Neutrophil (primary cell): ENCODE measurements around the gene PLAAT2.

Experiments used
- H3K27ac ChIP-seq: fragments of 200-600 bp; sonication (generic); 2 replicates; pipeline ENCODE4 v1.5.1; 2016; ENCODE audit warnings: mild to moderate bottlenecking, moderate library complexity
- H3K27me3 ChIP-seq: fragments of 200-600 bp; sonication (generic); 2 replicates; pipeline ENCODE4 v1.6.0; 2016; ENCODE audit warnings: mild to moderate bottlenecking
- H3K36me3 ChIP-seq: fragments of 200-600 bp; sonication (generic); 2 replicates; pipeline ENCODE4 v1.5.1; 2017
- H3K4me1 ChIP-seq, 2 experiments: fragments of 200-600 bp in 1 of 2; sonication (generic) in 1 of 2; 1 replicate in 1 of 2; 2 replicates in 1 of 2; pipeline versions ENCODE4 v1.5.1 to v1.6.1; 2013 to 2016; ENCODE audit warnings: low read depth in 1 of 2, low read length in 1 of 2, mild to moderate bottlenecking in 1 of 2, moderate library complexity in 1 of 2; ENCODE audit not compliant: control insufficient read depth in 1 of 2, insufficient read depth in 1 of 2
- H3K4me3 ChIP-seq, 2 experiments: fragments of 200-600 bp in 1 of 2; sonication (generic) in 1 of 2; 1 replicate in 1 of 2; 2 replicates in 1 of 2; pipeline ENCODE4 v1.5.1; 2013 to 2016; ENCODE audit warnings: low read depth in 1 of 2, low read length in 1 of 2, mild to moderate bottlenecking in 1 of 2, moderate library complexity in 1 of 2
- H3K9me3 ChIP-seq: fragments of 200-600 bp; sonication (generic); 2 replicates; pipeline ENCODE4 v1.5.1; 2016
- CTCF ChIP-seq: fragments of 200-600 bp; sonication (generic); IDR thresholded peaks from 2 replicates; pipeline ENCODE4 v1.5.1; 2016; ENCODE audit warnings: antibody characterized with exemption

Gene PLAAT2

GRCh38 chr11:63572026-63572688 lies 9.0 kb upstream of the PLAAT2 start:
- no peak for TF ChIP-seq CTCF
- H3K4me3 ChIP-seq, result no peak overlapping the region
- no peak overlapping the region for H3K27ac ChIP-seq
- H3K36me3 ChIP-seq, result no peaks in the 10 kb centered on the region
- no peaks in the 10 kb centered on the region for H3K27me3 ChIP-seq
- H3K4me1 ChIP-seq, result peaks cover 9 to 10% of the 10 kb centered on the region in 2 experiments
- no peaks in the 10 kb centered on the region for H3K9me3 ChIP-seq

- Histone ChIP-seq H3K4me1 (peaks cover 6 to 8% of the 10 kb centered on the region in 2 experiments), H3K27ac (no peak overlapping the region), H3K36me3 (no peaks in the 10 kb centered on the region), H3K4me3 (no peak overlapping the region), H3K9me3 (no peaks in the 10 kb centered on the region), H3K27me3 (no peaks in the 10 kb centered on the region)
- no peak for TF ChIP-seq CTCF
These were observed 6.4 kb upstream of the PLAAT2 start for GRCh38 chr11:63569570-63569969.

GRCh38 chr11:63567044-63567840 lies 4.1 kb upstream of the PLAAT2 start:
- Histone ChIP-seq H3K4me3 (no peak overlapping the region), H3K27ac (no peak overlapping the region)

GRCh38 chr11:63564784-63565350 lies 1.7 kb upstream of the PLAAT2 start:
- Histone ChIP-seq H3K36me3 (no peaks in the 10 kb centered on the region), H3K27ac (no peak overlapping the region), H3K4me3 (no peak overlapping the region), H3K4me1 (no peaks in the 10 kb centered on the region), H3K9me3 (no peaks in the 10 kb centered on the region), H3K27me3 (no peaks in the 10 kb centered on the region)
- no peak for TF ChIP-seq CTCF

More at GRCh38 chr11:63567044-63567840, 4.1 kb upstream of the PLAAT2 start:
- no peak for TF ChIP-seq CTCF
- H3K27me3 ChIP-seq, result no peaks in the 10 kb centered on the region
- no peaks in the 10 kb centered on the region for H3K4me1 ChIP-seq
- H3K36me3 ChIP-seq, result no peaks in the 10 kb centered on the region
- no peaks in the 10 kb centered on the region for H3K9me3 ChIP-seq

GRCh38 chr11:63564056-63564774 lies 1.0 kb upstream of the PLAAT2 start:
- H3K27ac ChIP-seq, result no peak overlapping the region
- H3K4me3 ChIP-seq, result no peak overlapping the region
- H3K9me3 ChIP-seq, result no peaks in the 10 kb centered on the region
- TF ChIP-seq CTCF, result no peak
- no peaks in the 10 kb centered on the region for H3K27me3 ChIP-seq
- H3K36me3 ChIP-seq, result no peaks in the 10 kb centered on the region
- no peaks in the 10 kb centered on the region for H3K4me1 ChIP-seq
